Measurements from ENCODE around the gene LUC7L3. TPM values are rescaled to one million over a fixed set of nuclear protein-coding genes. Genes with fewer than 3 reads are reported as not detected.

The LUC7L3 gene
- total and polyA plus RNA-seq, 10 of the 15 experiments (the other 5 are each of a cell fraction or from before 2014, with no cell fraction given): 51.3 to 176 (median 149) TPM

- no peak for TF ChIP-seq ZBTB11 (CRISPR knock-in tag; IDR thresholded peaks at IDR 0.05)
- no peak for TF ChIP-seq RELA (IDR thresholded peaks at IDR 0.05; ENCODE audit: borderline replicate concordance, partially characterized antibody)
- TF ChIP-seq ZBTB40 (IDR thresholded peaks at IDR 0.05; ENCODE audit: borderline replicate concordance): no peak
Measured at GRCh38 chr17:50778471-50778870, 59.1 kb downstream of the LUC7L3 start (continued).

GRCh38 chr17:50778988-50779387 is 59.6 kb downstream of the LUC7L3 start:
- Histone ChIP-seq H3K4me2 (ENCODE audit: control insufficient read depth, insufficient read depth) (no peak overlapping the region), H3K79me2 (ENCODE audit: control insufficient read depth, insufficient read depth, low read length) (no peaks in the 10 kb centered on the region), H3K27me3 (replicated peaks in 1 of 2; ENCODE audit: control insufficient read depth in 2 of 2, insufficient read depth in 2 of 2, low read length in 1 of 2) (no peaks in the 10 kb centered on the region), H3K9me3 (replicated peaks; ENCODE audit: control insufficient read depth, insufficient read depth, low read length) (no peaks in the 10 kb centered on the region), H2AFZ (ENCODE audit: control insufficient read depth, low read depth, low read length) (no peak overlapping the region), H3K9ac (ENCODE audit: control insufficient read depth, insufficient read depth, low read length) (no peak overlapping the region), H3K27ac (ENCODE audit: control insufficient read depth, insufficient read depth) (no peak overlapping the region), H3K4me1 (ENCODE audit: control insufficient read depth, insufficient read depth, low read length) (no peaks in the 10 kb centered on the region), H4K20me1 (ENCODE audit: control insufficient read depth, insufficient read depth) (no peaks in the 10 kb centered on the region), H3K36me3 (ENCODE audit: control insufficient read depth in 2 of 2, insufficient read depth in 2 of 2, low read length in 1 of 2) (no peaks in the 10 kb centered on the region), H3K4me3 (no peak overlapping the region)
- CTCF ChIA-PET: interaction anchor here (0.5 to 1.2 kb wide), 2 partner anchors 63 to 382 kb away, joined by 3 to 4 read pairs; no protein-coding TSS in a partner anchor
- in situ Hi-C loops (cut with MboI): no loop called here
- RAD21 ChIA-PET (ENCODE audit: unreplicated experiment): no interaction called here
- SMC1A ChIA-PET (ENCODE audit: uncharacterized antibody, unreplicated experiment): interaction anchor here (1.2 kb wide), 1 partner anchor 13 kb away, joined by 3 read pairs; no protein-coding TSS in a partner anchor
- intact Hi-C loops (cut with micrococcal nuclease; ENCODE audit: unreplicated experiment): no loop called here
- ATAC-seq: no peak
- no peak for DNase-seq (ENCODE audit: low read depth, low spot score)
- BruUV-seq (replicated peaks): no TSS peak
- 42% methylated on average over 4 of the region's 4 CpGs for WGBS (ENCODE audit: insufficient coverage, insufficient replicate concordance, low lambda C conversion rate, missing lambda C conversion rate)
- POLR2A ChIA-PET: no interaction called here
- no peak for FAIRE-seq
- no peak for TF ChIP-seq KLF5 (IDR thresholded peaks at IDR 0.05; ENCODE audit: partially characterized antibody)
- no peak for TF ChIP-seq SMAD5 (IDR thresholded peaks at IDR 0.05; ENCODE audit: low read depth)
- no peak for TF ChIP-seq FOXM1 (IDR thresholded peaks at IDR 0.05; ENCODE audit: low read depth, low read length)
- no peak for TF ChIP-seq ESRRA (IDR thresholded peaks at IDR 0.05; ENCODE audit: low read length)
- TF ChIP-seq E2F8 (IDR thresholded peaks at IDR 0.05; ENCODE audit: low read depth, partially characterized antibody): no peak
- no peak for TF ChIP-seq SMARCA5 (IDR thresholded peaks at IDR 0.05)
- TF ChIP-seq RELB (IDR thresholded peaks at IDR 0.05; ENCODE audit: low read depth): no peak

Measured in GM12878 (cell line).